ENCODE results near the gene CWC22.
"Not testable (repeated sequence)": the region's sequence is repeated elsewhere in the genome, so short reads cannot be mapped to it uniquely, and the experiment has no call there.

The CWC22 gene

GRCh38 chr2:179950391-179950790 is 56.7 kb downstream of the CWC22 start:
- DNase-seq = no peak

- DNase-seq = no peak
Measured at GRCh38 chr2:179949438-179949837, 57.7 kb downstream of the CWC22 start.

GRCh38 chr2:179948058-179948457 is 59.0 kb downstream of the CWC22 start:
- DNase-seq = no peak

- peak in 1 of 2 experiments; percentile 7 for DNase-seq
Measured at GRCh38 chr2:179946810-179947615, 60.1 kb downstream of the CWC22 start.

GRCh38 chr2:179946346-179946745 is 60.8 kb downstream of the CWC22 start:
- no peak for DNase-seq

- DNase-seq = no peak
Measured at GRCh38 chr2:179939259-179939658, 67.8 kb downstream of the CWC22 start.

GRCh38 chr2:179938026-179938425 is 69.1 kb downstream of the CWC22 start:
- DNase-seq = no peak

- peak in 1 of 2 experiments; percentile 41 for DNase-seq
Measured at GRCh38 chr2:179936654-179937053, 70.4 kb downstream of the CWC22 start.

- DNase-seq = no peak
Measured at GRCh38 chr2:179936141-179936540, 71.0 kb downstream of the CWC22 start.

- DNase-seq = no peak
Measured at GRCh38 chr2:179932786-179933185, 74.3 kb downstream of the CWC22 start.

GRCh38 chr2:179931502-179931901 is 75.6 kb downstream of the CWC22 start:
- no peak for DNase-seq

- DNase-seq = not testable (repeated sequence)
Measured at GRCh38 chr2:179929997-179930396, 77.1 kb downstream of the CWC22 start.

- no peak for DNase-seq
Measured at GRCh38 chr2:179927041-179927440, 80.1 kb downstream of the CWC22 start.

- no peak for DNase-seq
Measured at GRCh38 chr2:179925713-179926112, 81.4 kb downstream of the CWC22 start.

- DNase-seq = no peak
Measured at GRCh38 chr2:179917272-179917671, 89.8 kb downstream of the CWC22 start.

- no peak for DNase-seq
Measured at GRCh38 chr2:179915395-179915992, 91.6 kb downstream of the CWC22 start.

- DNase-seq = no peak
Measured at GRCh38 chr2:179913809-179914208, 93.3 kb downstream of the CWC22 start.

GRCh38 chr2:179911569-179911968 is 95.5 kb downstream of the CWC22 start:
- DNase-seq = no peak

- no peak for DNase-seq
Measured at GRCh38 chr2:179910735-179911113, 96.4 kb downstream of the CWC22 start.

- DNase-seq = no peak
Measured at GRCh38 chr2:179909845-179910734, 97.0 kb downstream of the CWC22 start.

- no peak for DNase-seq
Measured at GRCh38 chr2:179900655-179901054, 106.4 kb downstream of the CWC22 start.

- no peak for DNase-seq
Measured at GRCh38 chr2:179899666-179900065, 107.4 kb downstream of the CWC22 start.

- peak; percentile 46 to 54 for DNase-seq
Measured at GRCh38 chr2:179898873-179899272, 108.2 kb downstream of the CWC22 start.
